Measurements from ENCODE around the gene CGB7. TPM values are rescaled to one million over a fixed set of nuclear protein-coding genes. Genes with fewer than 3 reads are reported as not detected.

Gene CGB7
- total RNA-seq, 1 donor: not detected

GRCh38 chr19:49017666-49018351 lies 39.7 kb downstream of the CGB7 start:
- DNase-seq (ENCODE audit: low read depth in 2 of 3, low spot score in 2 of 3): peak; percentile 28 to 73 (median 69)

DNA sequence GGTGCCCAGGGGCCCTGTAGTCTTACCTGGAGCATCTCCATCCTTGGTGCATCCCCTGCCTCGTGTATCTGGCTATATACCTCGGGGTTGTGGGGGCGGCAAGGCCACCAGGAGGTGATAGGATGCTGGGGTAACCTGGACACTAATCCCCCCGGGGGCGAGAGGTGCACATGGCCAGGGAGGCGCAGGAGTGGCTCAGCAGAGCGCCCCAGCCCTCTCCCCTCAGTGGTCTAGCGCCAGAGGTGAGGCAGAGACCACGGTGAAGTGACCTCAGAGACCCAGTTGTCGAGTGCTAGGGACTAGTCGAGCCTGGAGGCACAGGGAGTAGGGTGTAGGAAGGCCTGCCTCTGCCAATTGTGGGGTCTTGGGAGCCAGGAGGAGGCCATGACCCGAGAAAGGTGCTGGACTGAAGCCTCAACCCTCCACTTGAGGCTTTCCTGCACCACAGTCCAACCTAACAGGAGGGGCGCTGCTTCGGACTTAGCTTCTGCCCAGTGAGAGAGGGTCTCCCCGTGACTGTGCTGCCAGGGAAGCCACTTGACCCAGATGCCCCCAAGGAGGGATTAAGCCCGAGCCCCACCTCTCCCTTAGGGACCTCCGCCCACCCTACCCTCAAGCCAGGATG lies 40.4 kb downstream of the CGB7 start, which contains the start of gene LHB:
LHB (minus strand) TSS at position 51 of the 625 bp plus-strand sequence; CDS start at position 41, 10 bp downstream.
- no peak for DNase-seq (ENCODE audit: low read depth in 2 of 3, low spot score in 2 of 3)

- no peak for DNase-seq (ENCODE audit: low read depth in 2 of 3, low spot score in 2 of 3)
Observed at GRCh38 chr19:49016067-49016839, 41.3 kb downstream of the CGB7 start.

- DNase-seq (ENCODE audit: low read depth in 2 of 3, low spot score in 2 of 3): no peak
Observed at GRCh38 chr19:49014870-49015255, 42.7 kb downstream of the CGB7 start.

GRCh38 chr19:49014123-49014869 lies 43.3 kb downstream of the CGB7 start:
- no peak for DNase-seq (ENCODE audit: low read depth in 2 of 3, low spot score in 2 of 3)

- DNase-seq (ENCODE audit: low read depth in 2 of 3, low spot score in 2 of 3): no peak
Observed at GRCh38 chr19:49011194-49011593, 46.4 kb downstream of the CGB7 start.

GRCh38 chr19:49010453-49010852 lies 47.1 kb downstream of the CGB7 start:
- no peak for DNase-seq (ENCODE audit: low read depth in 2 of 3, low spot score in 2 of 3)

DNA sequence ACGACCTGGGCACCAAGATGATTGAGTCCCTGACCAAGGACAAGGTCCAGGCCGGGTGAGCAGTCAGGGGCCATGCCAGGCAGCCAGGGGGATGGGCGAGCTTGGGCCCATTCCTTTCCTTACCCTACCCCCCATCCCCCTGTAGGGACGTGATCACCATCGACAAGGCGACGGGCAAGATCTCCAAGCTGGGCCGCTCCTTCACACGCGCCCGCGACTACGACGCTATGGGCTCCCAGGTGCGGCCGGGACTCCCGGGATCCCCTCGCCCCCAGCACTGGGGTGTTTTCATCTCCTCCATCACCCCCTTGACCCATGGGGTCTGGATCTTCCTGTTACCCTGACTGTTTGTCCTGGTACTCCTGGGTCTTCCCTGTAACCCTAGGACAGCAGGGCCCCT lies 47.7 kb downstream of the CGB7 start:
- DNase-seq (ENCODE audit: low read depth in 2 of 3, low spot score in 2 of 3): no peak

GRCh38 chr19:49006905-49007304 lies 50.6 kb downstream of the CGB7 start:
- no peak for DNase-seq (ENCODE audit: low read depth in 2 of 3, low spot score in 2 of 3)

GRCh38 chr19:49004964-49005614 lies 52.5 kb downstream of the CGB7 start:
- DNase-seq (ENCODE audit: low read depth in 2 of 3, low spot score in 2 of 3): no peak

Small RNA genes lying within 50 kb of the gene (small RNA-seq; reads per million reads assigned to genes)
- gene MIR6798 (not detected), gene RN7SL708P (not detected)

Other genes with a start within 250 kb of the CGB7 start
- 41.7 TPM for gene BCAT2, start 246.7 kb downstream of the CGB7 start, total RNA-seq
- 2.4 TPM for gene HSD17B14, start 221.3 kb downstream of the CGB7 start, total RNA-seq
- gene PLEKHA4, start 189.1 kb downstream of the CGB7 start, total RNA-seq: 10.8 TPM
- 156 TPM for gene PPP1R15A, start 185.3 kb downstream of the CGB7 start, total RNA-seq
- under 0.01 TPM for gene TULP2, start 159.0 kb downstream of the CGB7 start, total RNA-seq
- 235 TPM for gene NUCB1, start 157.4 kb downstream of the CGB7 start, total RNA-seq
- gene DHDH, start 124.0 kb downstream of the CGB7 start, total RNA-seq: under 0.01 TPM
- 38.0 TPM for gene BAX, start 102.9 kb downstream of the CGB7 start, total RNA-seq
- gene FTL, start 92.4 kb downstream of the CGB7 start, total RNA-seq: 1,014 TPM
- 42.8 TPM for gene GYS1, start 64.4 kb downstream of the CGB7 start, total RNA-seq
- gene RUVBL2, start 63.9 kb downstream of the CGB7 start, total RNA-seq: 318 TPM
- gene LHB, start 40.7 kb downstream of the CGB7 start, total RNA-seq: not detected
- not detected for gene CGB3, start 33.4 kb downstream of the CGB7 start, total RNA-seq
- not detected for gene CGB2, start 25.9 kb downstream of the CGB7 start, total RNA-seq
- not detected for gene CGB1, start 20.9 kb downstream of the CGB7 start, total RNA-seq
- not detected for gene CGB5, start 13.9 kb downstream of the CGB7 start, total RNA-seq
- gene CGB8, start 8.6 kb downstream of the CGB7 start, total RNA-seq: not detected
- not detected for gene NTF4, start 7.1 kb upstream of the CGB7 start, total RNA-seq
- gene KCNA7, start 14.9 kb upstream of the CGB7 start, total RNA-seq: not detected
- 243 TPM for gene SNRNP70, start 27.7 kb upstream of the CGB7 start, total RNA-seq
- gene LIN7B, start 56.6 kb upstream of the CGB7 start, total RNA-seq: 2.7 TPM
- gene C19orf73, start 61.4 kb upstream of the CGB7 start, total RNA-seq: 7.0 TPM
- gene PPFIA3, start 61.8 kb upstream of the CGB7 start, total RNA-seq: 3.5 TPM
- gene HRC, start 97.6 kb upstream of the CGB7 start, total RNA-seq: not detected
- gene TRPM4, start 100.0 kb upstream of the CGB7 start, total RNA-seq: 2.2 TPM